Activated CD4-positive, alpha-beta T cell treated with anti-CD3 and anti-CD28 coated beads, Interleukin-2, amount 50 U/mL, for 1 hour (primary cell): ENCODE data around the gene PPM1B.

Experiments used
- DNase-seq: peaks from one replicate; pipeline ENCODE4 v3.0.0-alpha.2; 2020

PPM1B gene

DNA sequence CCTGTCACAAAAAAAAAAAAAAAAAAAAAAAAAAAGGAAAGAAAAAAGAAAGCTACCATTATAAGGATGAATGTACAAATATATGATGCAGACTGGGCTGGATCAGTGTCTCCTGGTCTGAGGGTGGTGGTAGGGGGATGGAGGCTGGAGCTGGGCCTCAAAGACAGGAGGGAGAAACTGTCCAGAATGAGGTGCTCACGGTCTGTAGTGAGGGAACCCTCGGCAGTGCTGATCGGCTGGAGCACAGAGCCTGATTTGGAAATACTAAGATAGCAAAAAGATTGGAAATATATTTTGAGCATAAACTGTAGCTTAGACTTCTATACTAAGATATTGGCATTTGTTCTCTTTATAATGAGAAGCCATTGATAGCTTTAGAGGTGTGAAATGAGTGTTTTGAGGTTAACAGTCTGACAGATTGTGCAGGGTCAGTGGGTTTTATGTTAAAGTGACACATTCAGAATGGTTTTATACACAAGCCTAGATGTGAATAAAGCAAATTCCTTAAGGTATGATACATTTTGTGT lies 98.7 kb downstream of the PPM1B start:
- no peak for DNase-seq

DNA sequence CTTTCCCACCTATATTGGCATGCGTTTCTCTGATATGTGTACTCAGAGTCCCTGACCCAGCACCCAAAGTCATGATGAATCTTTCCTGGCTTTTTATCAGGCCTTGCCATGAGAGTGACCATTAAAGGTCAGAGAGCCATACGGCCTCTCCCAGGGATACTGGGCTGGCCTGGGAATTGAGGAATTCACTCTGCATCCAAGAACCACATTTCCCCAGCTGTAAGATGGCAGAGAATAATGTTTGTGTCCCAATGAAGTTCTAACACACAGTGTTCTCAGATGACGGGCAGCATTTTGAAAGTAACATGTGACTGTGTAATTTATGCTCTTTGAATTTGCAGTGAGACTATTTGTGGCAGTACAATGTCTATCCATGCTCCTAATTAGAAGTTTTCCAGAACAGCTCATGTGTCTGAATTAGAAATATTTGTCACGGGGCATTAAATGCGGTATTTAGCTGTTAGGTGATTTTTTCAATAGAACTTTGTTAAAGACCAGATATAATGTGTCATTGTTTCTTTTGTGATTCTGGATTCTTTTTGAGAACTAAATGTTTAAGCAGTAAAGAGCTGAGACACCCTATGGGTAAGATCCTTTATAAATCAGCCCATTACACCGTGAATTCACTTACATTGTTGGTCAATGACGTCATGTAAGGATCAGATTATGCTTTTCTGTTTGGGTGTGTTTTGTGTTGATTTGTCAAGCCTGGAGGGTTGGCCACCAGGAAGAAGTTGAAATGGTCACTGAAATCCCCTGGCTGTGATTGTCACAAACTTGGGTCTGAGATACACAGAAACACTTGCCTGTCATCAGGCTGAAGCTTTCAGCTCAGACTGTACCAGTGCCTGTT lies 99.3 kb downstream of the PPM1B start:
- no peak for DNase-seq

DNA sequence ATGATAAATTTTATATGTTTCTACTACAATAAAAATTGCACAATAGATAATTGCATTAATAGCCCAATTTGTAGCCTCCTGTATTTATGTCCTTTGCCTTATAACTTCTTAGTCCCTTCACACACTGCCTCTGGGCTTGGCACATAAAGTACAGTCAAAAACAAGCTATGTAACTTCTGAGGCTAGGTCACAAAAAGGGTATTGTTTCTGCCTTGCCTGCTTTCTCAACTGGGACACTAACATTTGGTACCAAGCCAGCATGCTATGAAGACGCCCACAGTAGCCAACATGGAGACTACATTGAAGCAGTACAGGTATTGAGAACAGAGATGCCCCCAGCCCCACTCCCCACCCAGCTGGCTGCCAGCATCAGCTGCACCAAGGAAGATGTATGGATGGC lies 101.2 kb downstream of the PPM1B start:
- no peak for DNase-seq

DNA sequence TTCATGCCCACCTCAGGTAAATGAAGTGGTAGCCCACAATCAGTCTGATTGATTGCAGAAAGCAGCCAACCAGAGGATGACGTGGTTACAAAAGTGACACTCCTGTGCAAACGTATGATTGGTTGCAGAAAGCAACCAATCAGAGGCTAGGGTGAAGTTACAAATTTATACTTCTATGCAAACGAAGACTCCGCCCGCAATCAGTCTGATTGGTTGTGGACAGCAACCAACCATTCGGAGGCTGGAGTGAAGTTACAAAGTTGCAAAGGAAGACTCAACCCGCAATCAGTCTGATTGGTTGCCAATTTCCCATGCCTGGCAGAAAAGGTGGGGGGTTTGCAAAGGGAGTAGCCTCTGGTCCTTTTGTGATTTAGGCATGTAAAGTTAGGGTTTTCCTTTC lies 102.6 kb downstream of the PPM1B start:
- DNase-seq: no peak

DNA sequence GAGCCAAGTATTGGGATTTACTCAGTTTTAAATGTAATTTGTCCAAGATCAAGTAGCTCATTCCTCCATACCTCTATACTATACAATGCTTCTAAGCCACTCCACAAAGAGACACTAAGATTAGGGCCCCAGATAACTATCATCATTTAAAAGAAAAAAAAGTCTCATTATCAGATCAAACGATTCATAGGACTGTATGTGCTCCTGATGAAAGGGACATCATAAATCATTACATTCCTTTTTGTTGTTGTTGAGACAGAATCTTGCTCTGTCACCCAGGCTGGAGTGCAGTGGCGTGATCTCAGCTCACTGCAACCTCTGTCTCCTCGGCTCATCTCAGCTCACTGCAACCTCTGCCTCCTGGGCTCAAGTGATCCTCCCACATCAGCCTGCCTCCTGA lies 104.4 kb downstream of the PPM1B start:
- DNase-seq: no peak

DNA sequence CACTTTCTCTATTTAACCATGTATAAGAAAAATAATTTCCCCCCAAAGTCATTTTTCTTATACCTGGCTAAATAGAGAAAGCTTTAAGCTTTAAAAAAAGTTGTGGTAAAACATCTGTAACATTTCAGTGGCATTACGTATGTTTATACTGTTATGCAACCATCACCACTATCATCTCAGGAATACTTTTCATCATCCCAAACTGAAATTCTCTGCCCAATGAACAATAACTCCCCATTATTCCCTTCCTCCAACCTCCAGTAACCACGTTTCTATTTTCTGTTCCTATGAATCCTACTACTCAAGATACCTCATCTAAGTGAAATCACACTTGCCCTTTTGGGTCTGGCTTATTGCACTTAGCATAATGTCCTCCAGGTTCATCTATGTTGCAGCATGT lies 104.9 kb downstream of the PPM1B start:
- no peak for DNase-seq

DNA sequence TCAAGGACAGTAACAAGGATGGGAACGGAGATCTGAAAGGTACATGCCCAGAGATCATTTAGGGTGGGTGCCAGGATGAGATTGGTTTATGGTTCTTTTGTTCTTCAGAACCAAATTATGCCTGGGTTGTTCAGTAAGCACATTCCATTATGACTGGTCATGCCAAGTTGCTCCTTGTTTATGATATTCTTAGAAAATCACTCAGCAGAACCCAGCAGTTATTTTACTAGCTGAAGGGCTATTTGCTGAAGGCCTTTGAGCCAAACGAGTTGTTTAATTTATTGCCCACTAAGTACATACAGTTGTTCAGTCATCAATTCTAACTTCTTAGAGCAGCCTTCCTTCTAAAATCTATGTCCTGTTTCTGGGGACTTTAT lies 107.2 kb downstream of the PPM1B start:
- no peak for DNase-seq

DNA sequence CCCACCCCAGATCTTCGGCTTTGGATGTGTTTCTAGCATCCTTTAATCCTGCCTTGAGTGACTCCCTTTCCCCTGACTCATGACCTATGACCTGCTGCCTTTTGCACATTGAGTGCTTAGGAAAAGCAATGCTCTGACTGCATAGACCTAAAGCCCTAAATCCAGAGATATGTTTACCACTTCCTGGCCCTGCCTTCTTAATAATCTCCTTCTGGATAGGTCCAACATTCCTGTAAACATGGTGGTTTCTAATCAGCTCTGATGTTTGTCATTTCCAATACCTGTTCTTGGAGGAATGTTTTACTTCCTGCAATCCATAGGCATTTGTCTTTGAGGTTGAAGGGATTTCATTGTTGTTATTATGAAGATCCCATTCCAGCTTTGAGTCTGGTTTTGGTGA lies 108.9 kb downstream of the PPM1B start:
- DNase-seq: no peak

DNA sequence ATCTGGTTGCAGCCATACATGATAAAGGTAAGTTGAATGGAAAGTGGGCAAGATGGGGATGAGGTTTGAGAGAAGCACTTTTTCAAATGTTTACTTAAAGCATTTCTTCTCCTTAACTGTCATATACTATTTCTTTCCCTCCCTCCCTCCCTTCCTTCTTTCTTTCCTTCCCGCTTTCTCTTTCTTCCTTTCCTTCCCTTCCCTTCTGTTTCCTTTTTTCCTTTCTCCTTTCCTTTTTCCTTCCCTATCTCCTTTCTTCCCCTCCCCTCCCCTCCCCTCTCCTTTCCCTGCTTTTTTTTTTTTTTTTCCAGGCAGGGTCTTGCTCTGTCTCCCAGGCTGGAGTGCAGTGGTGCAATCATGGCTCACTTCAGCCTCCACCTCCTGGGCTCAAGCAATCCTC lies 112.2 kb downstream of the PPM1B start:
- no peak for DNase-seq
